Upper lobe of left lung (tissue), 4 donors: ENCODE measurements around the gene PLEKHO1.

Source experiments
- CTCF ChIP-seq, 6 experiments: fragments of 450-650 bp in 4 of 6; fragments of 200-600 bp in 2 of 6; sonication (generic) in 2 of 6; IDR thresholded peaks; one replicate each; pipeline ENCODE4 v1.5.1; 2016 to 2019; ENCODE audit warnings: antibody characterized with exemption in 6 of 6
- EP300 ChIP-seq, 4 donors: sonication (generic); formaldehyde crosslinking; IDR thresholded peaks; one replicate each; pipeline ENCODE4 v1.5.1; 2017; ENCODE audit warnings: antibody characterized with exemption in 4 of 4, control low read depth in 2 of 4

GRCh38 chr1:150207281-150207971, 57.7 kb downstream of the PLEKHO1 start:
- TF ChIP-seq CTCF (IDR thresholded peaks at IDR 0.05) = no peak
- TF ChIP-seq EP300 (IDR thresholded peaks at IDR 0.05) = no peak
